ENCODE results near the gene DNAAF2. TPM values are rescaled to one million over a fixed set of nuclear protein-coding genes. Genes with fewer than 3 reads are reported as not detected.

The DNAAF2 gene
- total and polyA plus RNA-seq, 2 of the 13 experiments (the other 11 are each of a cell fraction or from before 2014, with no cell fraction given): 6.1 to 13.6 TPM

GRCh38 chr14:49641697-49642129 lies 6.7 kb upstream of the DNAAF2 start (continued):
- peak; percentile 79; the same call in 1 of the 2 replicates for TF ChIP-seq CBX5 (CRISPR knock-in tag; IDR thresholded peaks at IDR 0.05; ENCODE audit: borderline replicate concordance)
- TF ChIP-seq, protein P1, sequence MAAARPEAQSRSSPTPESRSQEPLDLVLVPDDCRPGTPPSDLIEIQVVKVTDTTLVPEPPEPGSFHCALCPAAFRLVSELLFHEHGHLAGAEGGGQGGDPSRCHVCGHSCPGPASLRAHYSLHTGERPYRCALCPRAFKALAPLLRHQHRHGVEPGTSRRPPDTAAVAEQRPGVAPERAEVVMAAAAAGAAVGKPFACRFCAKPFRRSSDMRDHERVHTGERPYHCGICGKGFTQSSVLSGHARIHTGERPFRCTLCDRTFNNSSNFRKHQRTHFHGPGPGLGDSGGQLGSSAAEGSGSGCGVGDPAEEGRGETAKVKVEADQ (CRISPR knock-in tag; IDR thresholded peaks at IDR 0.05; ENCODE audit: borderline replicate concordance): no peak
- no peak for TF ChIP-seq SCMH1 (CRISPR knock-in tag; IDR thresholded peaks at IDR 0.05; ENCODE audit: borderline replicate concordance)
- no peak for TF ChIP-seq MLLT10 (CRISPR knock-in tag; IDR thresholded peaks at IDR 0.05)
- TF ChIP-seq HNRNPL (IDR thresholded peaks at IDR 0.05; ENCODE audit: low read depth, low read length): no peak
- TF ChIP-seq GATAD2A (CRISPR knock-in tag; IDR thresholded peaks at IDR 0.05): peak; percentile 92
- no peak for TF ChIP-seq KLF6 (CRISPR knock-in tag; IDR thresholded peaks at IDR 0.05)
- peak; percentile 37 for TF ChIP-seq TEAD3 (CRISPR knock-in tag; optimal IDR thresholded peaks at IDR 0.05; ENCODE audit: borderline replicate concordance)
- TF ChIP-seq, protein P2, sequence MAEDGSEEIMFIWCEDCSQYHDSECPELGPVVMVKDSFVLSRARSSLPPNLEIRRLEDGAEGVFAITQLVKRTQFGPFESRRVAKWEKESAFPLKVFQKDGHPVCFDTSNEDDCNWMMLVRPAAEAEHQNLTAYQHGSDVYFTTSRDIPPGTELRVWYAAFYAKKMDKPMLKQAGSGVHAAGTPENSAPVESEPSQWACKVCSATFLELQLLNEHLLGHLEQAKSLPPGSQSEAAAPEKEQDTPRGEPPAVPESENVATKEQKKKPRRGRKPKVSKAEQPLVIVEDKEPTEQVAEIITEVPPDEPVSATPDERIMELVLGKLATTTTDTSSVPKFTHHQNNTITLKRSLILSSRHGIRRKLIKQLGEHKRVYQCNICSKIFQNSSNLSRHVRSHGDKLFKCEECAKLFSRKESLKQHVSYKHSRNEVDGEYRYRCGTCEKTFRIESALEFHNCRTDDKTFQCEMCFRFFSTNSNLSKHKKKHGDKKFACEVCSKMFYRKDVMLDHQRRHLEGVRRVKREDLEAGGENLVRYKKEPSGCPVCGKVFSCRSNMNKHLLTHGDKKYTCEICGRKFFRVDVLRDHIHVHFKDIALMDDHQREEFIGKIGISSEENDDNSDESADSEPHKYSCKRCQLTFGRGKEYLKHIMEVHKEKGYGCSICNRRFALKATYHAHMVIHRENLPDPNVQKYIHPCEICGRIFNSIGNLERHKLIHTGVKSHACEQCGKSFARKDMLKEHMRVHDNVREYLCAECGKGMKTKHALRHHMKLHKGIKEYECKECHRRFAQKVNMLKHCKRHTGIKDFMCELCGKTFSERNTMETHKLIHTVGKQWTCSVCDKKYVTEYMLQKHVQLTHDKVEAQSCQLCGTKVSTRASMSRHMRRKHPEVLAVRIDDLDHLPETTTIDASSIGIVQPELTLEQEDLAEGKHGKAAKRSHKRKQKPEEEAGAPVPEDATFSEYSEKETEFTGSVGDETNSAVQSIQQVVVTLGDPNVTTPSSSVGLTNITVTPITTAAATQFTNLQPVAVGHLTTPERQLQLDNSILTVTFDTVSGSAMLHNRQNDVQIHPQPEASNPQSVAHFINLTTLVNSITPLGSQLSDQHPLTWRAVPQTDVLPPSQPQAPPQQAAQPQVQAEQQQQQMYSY (CRISPR knock-in tag; IDR thresholded peaks at IDR 0.05): no peak
- TF ChIP-seq ZSCAN9 (CRISPR knock-in tag; IDR thresholded peaks at IDR 0.05; ENCODE audit: borderline replicate concordance): no peak
- TF ChIP-seq TRIM22 (IDR thresholded peaks at IDR 0.05): no peak
- peak; percentile 49; the same call in 1 of the 2 replicates for TF ChIP-seq GATAD1 (CRISPR knock-in tag; IDR thresholded peaks at IDR 0.05)
- TF ChIP-seq, protein P3, sequence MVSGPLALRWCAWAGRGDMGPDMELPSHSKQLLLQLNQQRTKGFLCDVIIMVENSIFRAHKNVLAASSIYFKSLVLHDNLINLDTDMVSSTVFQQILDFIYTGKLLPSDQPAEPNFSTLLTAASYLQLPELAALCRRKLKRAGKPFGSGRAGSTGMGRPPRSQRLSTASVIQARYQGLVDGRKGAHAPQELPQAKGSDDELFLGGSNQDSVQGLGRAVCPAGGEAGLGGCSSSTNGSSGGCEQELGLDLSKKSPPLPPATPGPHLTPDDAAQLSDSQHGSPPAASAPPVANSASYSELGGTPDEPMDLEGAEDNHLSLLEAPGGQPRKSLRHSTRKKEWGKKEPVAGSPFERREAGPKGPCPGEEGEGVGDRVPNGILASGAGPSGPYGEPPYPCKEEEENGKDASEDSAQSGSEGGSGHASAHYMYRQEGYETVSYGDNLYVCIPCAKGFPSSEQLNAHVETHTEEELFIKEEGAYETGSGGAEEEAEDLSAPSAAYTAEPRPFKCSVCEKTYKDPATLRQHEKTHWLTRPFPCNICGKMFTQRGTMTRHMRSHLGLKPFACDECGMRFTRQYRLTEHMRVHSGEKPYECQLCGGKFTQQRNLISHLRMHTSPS (CRISPR knock-in tag; IDR thresholded peaks at IDR 0.05; ENCODE audit: low read depth): no peak
- TF ChIP-seq, protein P4, sequence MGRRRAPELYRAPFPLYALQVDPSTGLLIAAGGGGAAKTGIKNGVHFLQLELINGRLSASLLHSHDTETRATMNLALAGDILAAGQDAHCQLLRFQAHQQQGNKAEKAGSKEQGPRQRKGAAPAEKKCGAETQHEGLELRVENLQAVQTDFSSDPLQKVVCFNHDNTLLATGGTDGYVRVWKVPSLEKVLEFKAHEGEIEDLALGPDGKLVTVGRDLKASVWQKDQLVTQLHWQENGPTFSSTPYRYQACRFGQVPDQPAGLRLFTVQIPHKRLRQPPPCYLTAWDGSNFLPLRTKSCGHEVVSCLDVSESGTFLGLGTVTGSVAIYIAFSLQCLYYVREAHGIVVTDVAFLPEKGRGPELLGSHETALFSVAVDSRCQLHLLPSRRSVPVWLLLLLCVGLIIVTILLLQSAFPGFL (CRISPR knock-in tag; IDR thresholded peaks at IDR 0.05): no peak
- TF ChIP-seq FOXJ3 (CRISPR knock-in tag; IDR thresholded peaks at IDR 0.05; ENCODE audit: borderline replicate concordance): peak; percentile 84; the same call in 1 of the 2 replicates
- TF ChIP-seq SMAD9 (CRISPR knock-in tag; IDR thresholded peaks at IDR 0.05): no peak
- no peak for TF ChIP-seq MTA1 (CRISPR knock-in tag; IDR thresholded peaks at IDR 0.05; ENCODE audit: borderline replicate concordance)
- TF ChIP-seq FLYWCH1 (CRISPR knock-in tag; IDR thresholded peaks at IDR 0.05): no peak
- TF ChIP-seq, protein P5, sequence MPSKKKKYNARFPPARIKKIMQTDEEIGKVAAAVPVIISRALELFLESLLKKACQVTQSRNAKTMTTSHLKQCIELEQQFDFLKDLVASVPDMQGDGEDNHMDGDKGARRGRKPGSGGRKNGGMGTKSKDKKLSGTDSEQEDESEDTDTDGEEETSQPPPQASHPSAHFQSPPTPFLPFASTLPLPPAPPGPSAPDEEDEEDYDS (CRISPR knock-in tag; IDR thresholded peaks at IDR 0.05): peak; percentile 22; the same call in 1 of the 2 replicates
- TF ChIP-seq HNRNPUL1 (IDR thresholded peaks at IDR 0.05; ENCODE audit: low read depth, low read length): no peak
- TF ChIP-seq TP53 (CRISPR knock-in tag; conservative IDR thresholded peaks at IDR 0.05): no peak
- TF ChIP-seq MAFK (conservative IDR thresholded peaks at IDR 0.05 in 1 of 2, IDR thresholded peaks at IDR 0.05 in 1 of 2; ENCODE audit: low read length in 2 of 2): no peak
